ENCODE data around the gene TMEM120B. TPM values are rescaled to one million over a fixed set of nuclear protein-coding genes. Genes with fewer than 3 reads are reported as not detected.

The TMEM120B gene
- total RNA-seq, 1 experiment from 2014 or later, result 14.2 TPM

- no peak for TF ChIP-seq CTCF (IDR thresholded peaks at IDR 0.05; ENCODE audit: unreplicated experiment)
- POLR2A ChIA-PET, result interaction anchor here (0.7 to 1.4 kb wide), 2 partner anchors 43 to 1021 kb away, joined by 3 read pairs; partner anchors contain the start of gene ORAI1
- Mint-ChIP-seq H3K4me3 (ENCODE audit: unreplicated experiment) (no peak within 1 kb of the TSS), H3K36me3 (ENCODE audit: insufficient read depth, unreplicated experiment) (no peaks in the 10 kb centered on the region), H3K27me3 (ENCODE audit: insufficient read depth, unreplicated experiment) (no peaks in the 10 kb centered on the region), H3K4me1 (ENCODE audit: insufficient read depth, unreplicated experiment) (peaks cover 10% of the 10 kb centered on the region), H3K9me3 (ENCODE audit: unreplicated experiment) (no peaks in the 10 kb centered on the region), H3K27ac (ENCODE audit: low read depth, unreplicated experiment) (no peak within 1 kb of the TSS)
- intact Hi-C loops (cut with micrococcal nuclease), result no loop called here
- CTCF ChIA-PET, result interaction anchor here (1.0 to 1.8 kb wide), 3 partner anchors 12 to 117 kb away, joined by 3 to 14 read pairs (median 4); no protein-coding TSS in a partner anchor
- no peak for DNase-seq (ENCODE audit: unreplicated experiment)
- BruUV-seq (replicated peaks), result no TSS peak
These were observed 43.0 kb upstream of the TMEM120B start, which contains the start of gene MORN3 for GRCh38 chr12:121669521-121669900. TSS of gene MORN3 (minus strand) at chr12:121669654. CDS start at chr12:121669483, 171 bp downstream.

GRCh38 chr12:121673013-121673511 is 39.5 kb upstream of the TMEM120B start:
- H3K9me3 Mint-ChIP-seq (ENCODE audit: unreplicated experiment), result no peaks in the 10 kb centered on the region
- no peaks in the 10 kb centered on the region for H3K27me3 Mint-ChIP-seq (ENCODE audit: insufficient read depth, unreplicated experiment)
- BruUV-seq (replicated peaks), result no TSS peak
- ChIA-PET CTCF (interaction anchor here (0.7 to 2.9 kb wide), 2 partner anchors 13 to 78 kb away, joined by 3 to 10 read pairs; no protein-coding TSS in a partner anchor), POLR2A (interaction anchor here (0.6 kb wide), 1 partner anchor 146 kb away, joined by 3 read pairs; no protein-coding TSS in a partner anchor)
- peak overlapping the region; percentile 28 for H3K4me3 Mint-ChIP-seq (ENCODE audit: unreplicated experiment)
- H3K27ac Mint-ChIP-seq (ENCODE audit: low read depth, unreplicated experiment), result peak overlapping the region; percentile 16
- no peaks in the 10 kb centered on the region for H3K36me3 Mint-ChIP-seq (ENCODE audit: insufficient read depth, unreplicated experiment)
- H3K4me1 Mint-ChIP-seq (ENCODE audit: insufficient read depth, unreplicated experiment), result peaks cover 10% of the 10 kb centered on the region
- DNase-seq (ENCODE audit: unreplicated experiment), result peak; percentile 85
- intact Hi-C loops (cut with micrococcal nuclease), result loop anchor here (2.0 kb wide), 1 partner anchor 46 kb away; the partner anchor contains the start of gene ORAI1
- TF ChIP-seq CTCF (IDR thresholded peaks at IDR 0.05; ENCODE audit: unreplicated experiment), result no peak

GRCh38 chr12:121676190-121676589 is 36.4 kb upstream of the TMEM120B start:
- no peak for DNase-seq (ENCODE audit: unreplicated experiment)
- Mint-ChIP-seq H3K36me3 (ENCODE audit: insufficient read depth, unreplicated experiment) (no peaks in the 10 kb centered on the region), H3K27ac (ENCODE audit: low read depth, unreplicated experiment) (no peak overlapping the region), H3K4me1 (ENCODE audit: insufficient read depth, unreplicated experiment) (peaks cover 10% of the 10 kb centered on the region), H3K27me3 (ENCODE audit: insufficient read depth, unreplicated experiment) (no peaks in the 10 kb centered on the region), H3K4me3 (ENCODE audit: unreplicated experiment) (no peak overlapping the region), H3K9me3 (ENCODE audit: unreplicated experiment) (no peaks in the 10 kb centered on the region)
- TF ChIP-seq CTCF (IDR thresholded peaks at IDR 0.05; ENCODE audit: unreplicated experiment), result no peak
- no TSS peak for BruUV-seq (replicated peaks)
- CTCF ChIA-PET, result interaction anchor here (1.2 kb wide), 1 partner anchor 45 kb away, joined by 4 read pairs; no protein-coding TSS in a partner anchor
- intact Hi-C loops (cut with micrococcal nuclease), result no loop called here
- POLR2A ChIA-PET, result no interaction called here

GRCh38 chr12:121678305-121678704 is 34.2 kb upstream of the TMEM120B start:
- no peaks in the 10 kb centered on the region for H3K27me3 Mint-ChIP-seq (ENCODE audit: insufficient read depth, unreplicated experiment)
- H3K4me1 Mint-ChIP-seq (ENCODE audit: insufficient read depth, unreplicated experiment), result peaks cover 6% of the 10 kb centered on the region
- ChIA-PET CTCF (interaction anchor here (2.2 kb wide), 1 partner anchor 126 kb away, joined by 12 read pairs; no protein-coding TSS in a partner anchor), POLR2A (no interaction called here)
- H3K9me3 Mint-ChIP-seq (ENCODE audit: unreplicated experiment), result no peaks in the 10 kb centered on the region
- H3K36me3 Mint-ChIP-seq (ENCODE audit: insufficient read depth, unreplicated experiment), result no peaks in the 10 kb centered on the region
- no TSS peak for BruUV-seq (replicated peaks)
- no peak overlapping the region for H3K4me3 Mint-ChIP-seq (ENCODE audit: unreplicated experiment)
- DNase-seq (ENCODE audit: unreplicated experiment), result no peak
- intact Hi-C loops (cut with micrococcal nuclease), result no loop called here
- H3K27ac Mint-ChIP-seq (ENCODE audit: low read depth, unreplicated experiment), result no peak overlapping the region
- TF ChIP-seq CTCF (IDR thresholded peaks at IDR 0.05; ENCODE audit: unreplicated experiment), result no peak
